HG03520 (cell line): ENCODE measurements around the gene KCNQ4.

Source experiments
- ATAC-seq: cut with Tn5 transposase; IDR thresholded peaks from one replicate; pipeline ENCODE4 v1.9.1; 2021; ENCODE audit warnings: mild to moderate bottlenecking, moderate library complexity; ENCODE audit not compliant: unreplicated experiment

The KCNQ4 gene

DNA sequence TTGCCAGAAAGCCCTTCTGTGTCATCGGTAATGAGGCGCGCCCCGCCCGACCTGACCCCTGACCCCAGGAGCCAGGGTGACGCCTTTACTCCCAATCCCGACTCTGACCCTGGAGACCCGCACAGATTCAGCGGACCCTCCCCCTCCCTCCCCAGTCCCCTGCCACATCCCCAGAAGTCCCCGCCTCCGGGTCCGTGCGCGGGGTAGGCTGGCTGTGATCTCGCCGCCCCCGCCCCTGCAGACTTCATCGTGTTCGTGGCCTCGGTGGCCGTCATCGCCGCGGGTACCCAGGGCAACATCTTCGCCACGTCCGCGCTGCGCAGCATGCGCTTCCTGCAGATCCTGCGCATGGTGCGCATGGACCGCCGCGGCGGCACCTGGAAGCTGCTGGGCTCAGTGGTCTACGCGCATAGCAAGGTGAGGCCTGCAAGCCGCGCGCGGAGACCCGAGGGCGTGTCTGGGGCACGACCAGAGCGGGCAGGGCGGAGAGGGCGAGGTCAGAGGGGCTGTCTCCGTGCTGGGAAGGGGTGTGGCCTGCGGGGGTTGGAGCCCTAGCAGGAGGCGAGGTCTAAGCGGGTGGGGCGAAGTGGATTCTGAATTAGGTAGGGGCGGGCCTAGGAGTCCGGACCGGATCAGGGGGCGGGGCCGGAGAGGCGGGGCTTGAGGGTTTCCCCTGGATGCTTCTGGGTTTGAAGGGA lies 34.8 kb downstream of the KCNQ4 start:
- peak; percentile 64 for ATAC-seq

DNA sequence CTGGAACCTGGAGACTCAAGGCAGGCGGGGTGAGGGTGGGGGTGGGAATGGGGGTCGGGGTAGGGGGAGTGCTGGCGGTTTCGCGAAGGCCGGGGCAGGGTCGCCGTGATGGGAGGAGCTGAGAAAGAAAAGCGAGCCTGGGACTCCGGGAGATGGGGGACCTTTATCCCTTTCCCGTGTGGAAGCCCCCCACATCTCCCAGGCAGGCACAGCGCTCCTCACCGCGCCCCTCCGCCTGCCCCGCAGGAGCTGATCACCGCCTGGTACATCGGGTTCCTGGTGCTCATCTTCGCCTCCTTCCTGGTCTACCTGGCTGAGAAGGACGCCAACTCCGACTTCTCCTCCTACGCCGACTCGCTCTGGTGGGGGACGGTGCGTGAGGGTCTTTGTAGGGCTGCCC lies 35.5 kb downstream of the KCNQ4 start:
- no peak for ATAC-seq

DNA sequence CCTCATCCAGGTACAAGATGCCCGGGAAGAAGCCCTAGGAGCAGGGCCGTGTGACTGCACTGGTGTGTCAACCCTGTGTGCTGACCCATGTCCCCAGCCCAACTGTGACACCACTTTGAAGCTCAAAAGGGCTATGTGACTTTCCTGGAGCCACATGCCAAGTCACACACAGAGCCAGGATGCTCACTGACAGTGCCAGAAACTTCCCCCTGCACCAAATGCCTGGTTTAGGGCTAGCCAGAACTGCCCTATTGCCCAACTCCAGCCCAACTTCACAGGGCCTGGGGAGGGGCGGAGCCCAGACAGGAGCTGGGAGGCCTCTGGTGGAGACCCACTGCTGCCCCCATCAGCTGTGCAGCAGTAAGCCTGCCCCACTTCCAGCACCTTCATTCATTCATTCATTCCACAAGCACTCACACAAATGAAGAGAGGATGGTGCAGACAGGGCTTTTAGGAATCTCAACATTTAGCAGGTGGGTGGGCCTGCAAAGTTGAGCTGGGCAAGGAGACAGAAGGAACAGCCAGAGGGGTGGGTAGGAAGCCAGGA lies 36.7 kb downstream of the KCNQ4 start:
- no peak for ATAC-seq

DNA sequence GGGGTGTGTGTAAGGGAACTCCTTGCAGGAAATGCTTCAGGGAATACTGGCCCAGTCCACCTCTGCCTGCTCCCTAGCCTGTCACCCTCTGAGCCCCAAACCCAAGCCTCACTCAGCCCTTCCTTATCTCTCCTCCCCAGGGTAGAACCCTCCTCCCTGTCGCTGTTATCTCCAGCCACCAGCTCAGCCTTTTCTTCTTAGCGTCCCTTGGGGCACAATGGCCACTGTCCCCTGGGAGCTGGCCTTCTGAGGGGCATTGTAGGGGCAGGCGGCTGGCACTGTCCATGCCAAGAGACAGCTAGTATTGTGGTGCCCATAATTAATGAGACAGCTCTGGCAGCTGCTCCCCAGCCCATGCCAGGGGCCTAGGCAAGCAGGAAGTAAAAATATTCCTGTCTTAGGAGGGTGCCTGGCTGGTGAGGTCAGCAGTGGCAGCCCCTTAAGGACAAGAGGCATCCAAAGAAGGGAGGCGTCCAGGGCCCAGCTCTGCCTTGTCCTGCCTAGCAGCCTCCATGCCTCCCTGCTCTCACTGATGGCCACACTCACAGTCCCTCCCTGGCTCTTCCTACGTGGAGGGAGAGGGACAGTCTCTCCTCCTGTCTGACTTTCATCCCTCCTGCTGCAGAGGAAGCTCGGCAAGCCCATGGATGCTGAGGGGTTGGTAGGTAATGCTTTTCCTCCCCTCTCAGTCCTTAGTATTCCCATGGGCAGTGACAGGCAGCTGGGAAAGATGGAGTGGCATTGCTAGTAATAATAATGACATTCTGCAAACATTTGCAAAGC lies 37.5 kb downstream of the KCNQ4 start:
- no peak for ATAC-seq

DNA sequence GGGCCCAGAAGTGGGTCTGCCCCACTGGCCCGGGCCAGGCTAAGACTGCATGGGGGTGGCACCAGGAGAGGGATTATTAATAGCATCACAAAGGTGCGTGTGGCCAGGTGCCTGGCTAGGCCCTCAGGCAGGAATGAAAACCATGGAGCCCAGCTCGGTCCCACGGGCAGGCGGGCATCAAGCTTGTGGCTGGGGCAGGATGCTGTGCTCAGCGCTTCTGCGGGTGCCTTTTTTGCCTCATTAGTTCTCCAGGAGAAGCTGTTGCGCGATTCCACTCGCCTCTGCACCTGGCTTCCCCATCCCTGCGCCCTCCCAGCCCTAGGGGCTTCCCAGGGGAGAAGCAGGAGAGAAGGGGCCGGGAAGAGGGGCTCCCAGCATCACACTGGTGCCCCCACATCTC lies 39.3 kb downstream of the KCNQ4 start:
- ATAC-seq, result no peak

DNA sequence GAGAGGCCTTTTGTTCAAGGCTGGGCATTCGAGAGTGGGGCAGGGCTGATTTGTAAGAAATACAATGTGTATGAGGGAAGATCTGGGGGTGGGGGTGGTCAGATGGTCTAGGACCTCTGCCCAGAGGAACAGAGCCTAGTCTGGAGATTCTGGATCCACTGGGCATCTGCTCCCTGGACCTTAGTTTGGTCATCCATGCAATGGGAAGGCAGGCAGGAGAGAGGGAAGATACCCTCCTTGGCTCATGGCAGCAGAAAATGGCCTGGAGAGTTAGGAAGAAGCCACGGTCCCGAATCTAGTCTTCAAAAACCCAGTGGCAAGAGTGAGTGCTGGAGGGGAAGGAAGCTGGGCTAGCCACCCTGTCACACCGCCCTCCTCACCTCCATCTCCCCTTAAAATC lies 39.8 kb downstream of the KCNQ4 start:
- no peak for ATAC-seq

DNA sequence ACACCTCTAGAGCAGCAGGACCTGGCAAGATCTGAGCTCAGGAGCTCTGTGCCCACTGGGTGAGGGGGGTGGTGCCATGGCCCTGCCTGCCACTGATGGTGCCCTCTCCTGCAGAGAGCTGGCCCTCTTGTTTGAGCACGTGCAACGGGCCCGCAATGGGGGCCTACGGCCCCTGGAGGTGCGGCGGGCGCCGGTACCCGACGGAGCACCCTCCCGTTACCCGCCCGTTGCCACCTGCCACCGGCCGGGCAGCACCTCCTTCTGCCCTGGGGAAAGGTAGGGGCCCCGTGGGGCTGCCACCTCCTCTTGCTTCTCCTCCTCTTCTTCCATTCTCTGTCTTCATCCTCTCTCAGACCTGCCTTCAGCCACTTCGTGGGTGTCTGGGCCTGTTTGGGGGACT lies 40.4 kb downstream of the KCNQ4 start:
- ATAC-seq, result no peak

DNA sequence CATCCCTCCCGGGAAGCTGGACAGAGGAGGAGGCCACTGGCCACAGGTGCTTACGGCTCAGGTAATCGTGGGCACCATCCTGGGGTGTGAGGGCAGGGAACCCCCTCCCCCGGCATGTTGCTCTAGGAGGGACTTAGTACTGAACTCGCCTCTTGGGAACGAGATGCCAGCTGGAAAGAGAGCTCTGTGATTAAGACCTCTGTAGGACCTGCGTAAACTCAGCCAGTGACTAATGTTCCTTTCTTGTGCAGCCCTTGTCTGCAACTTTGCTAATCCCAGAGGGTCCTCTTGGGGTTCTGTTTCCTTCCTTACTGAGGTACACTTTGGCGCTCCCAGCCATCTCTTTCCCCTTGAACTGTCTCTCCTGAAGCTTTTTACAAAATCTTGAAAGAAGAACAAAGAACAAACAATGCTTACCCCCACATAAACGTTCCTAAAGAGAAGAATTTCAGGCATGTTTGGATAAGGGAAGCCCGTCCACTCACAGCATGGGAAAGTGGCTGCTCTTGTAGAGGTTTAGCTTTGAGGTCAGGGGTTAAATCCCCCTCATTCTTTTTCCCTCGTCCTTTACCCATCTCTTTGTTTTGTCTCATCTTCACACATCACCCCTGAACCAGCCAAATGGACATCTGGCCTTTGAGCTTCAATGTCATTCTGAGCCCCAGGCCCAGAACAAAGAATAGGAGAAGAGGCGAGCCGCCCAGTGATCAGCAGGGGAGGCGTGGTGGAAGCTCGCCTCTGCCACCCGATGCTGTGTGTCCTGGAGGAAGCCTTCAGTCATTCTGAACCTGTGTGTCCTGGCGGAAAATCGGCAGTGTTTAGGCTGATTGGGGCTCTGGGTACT lies 41.2 kb downstream of the KCNQ4 start:
- no peak for ATAC-seq

DNA sequence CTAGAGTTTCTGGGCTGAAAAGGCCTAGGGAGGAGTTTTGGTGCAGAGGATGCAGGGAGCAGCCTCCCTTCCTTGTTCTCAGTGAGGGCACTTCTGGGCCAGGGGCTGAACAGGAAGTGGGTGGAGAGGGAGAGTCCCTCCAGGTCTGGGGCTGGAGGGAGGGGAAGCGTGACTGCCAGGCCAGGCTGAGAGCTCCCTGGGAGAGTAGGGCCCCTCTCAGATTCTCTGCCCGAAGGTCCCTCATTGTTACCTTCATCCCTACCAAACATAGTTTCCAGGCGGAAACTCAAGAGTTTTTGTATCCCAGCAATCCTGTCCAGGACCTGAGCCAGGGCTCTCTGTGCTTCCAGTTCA lies 41.8 kb downstream of the KCNQ4 start:
- no peak for ATAC-seq

DNA sequence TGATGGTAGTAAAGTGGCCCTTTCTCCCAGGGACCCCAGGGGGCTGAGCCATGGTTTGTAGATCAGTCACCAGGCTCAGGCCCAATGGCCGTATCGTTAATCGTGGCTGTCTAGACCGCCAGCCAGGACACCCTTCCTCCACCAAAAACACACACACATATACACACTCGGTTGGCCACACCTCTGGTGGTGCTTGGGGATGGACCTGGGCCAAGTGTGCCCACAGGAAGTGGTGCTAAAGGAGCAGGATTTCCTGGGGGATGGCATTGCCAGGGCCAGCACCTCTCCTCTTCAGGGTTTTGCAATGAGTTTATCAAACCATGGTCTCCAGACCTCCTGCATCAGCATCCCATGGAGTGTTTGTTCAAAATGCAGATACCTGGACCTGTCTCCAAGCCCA lies 42.4 kb downstream of the KCNQ4 start:
- no peak for ATAC-seq

DNA sequence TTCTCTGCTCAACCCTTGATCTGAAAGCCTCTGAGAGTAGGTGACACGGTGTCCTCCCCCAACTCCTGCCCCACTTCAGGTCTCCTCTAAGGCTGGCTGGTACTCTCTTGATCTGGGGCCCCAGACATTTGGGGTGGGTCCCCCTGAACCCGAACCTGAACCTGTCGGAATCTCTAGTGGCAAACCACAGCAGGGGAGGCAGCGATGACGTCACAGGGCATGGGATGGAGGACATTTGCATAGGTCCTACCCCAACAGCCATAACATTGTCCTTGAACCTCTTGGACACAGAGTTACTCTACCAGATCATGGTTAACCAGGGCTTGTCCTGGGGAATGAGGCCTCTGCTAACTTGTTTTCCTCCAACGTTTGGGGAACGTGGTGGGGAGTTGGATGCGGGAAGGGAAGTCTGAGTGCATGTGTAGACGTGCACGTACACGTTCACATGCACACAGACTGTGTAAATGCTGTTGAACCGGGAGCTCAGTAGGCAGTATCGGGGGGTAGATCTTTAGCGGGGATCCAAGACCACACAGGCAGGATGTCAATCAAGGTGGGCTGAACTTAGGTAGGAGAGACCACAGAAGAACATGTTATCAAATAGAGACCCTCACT lies 46.2 kb downstream of the KCNQ4 start:
- no peak for ATAC-seq

DNA sequence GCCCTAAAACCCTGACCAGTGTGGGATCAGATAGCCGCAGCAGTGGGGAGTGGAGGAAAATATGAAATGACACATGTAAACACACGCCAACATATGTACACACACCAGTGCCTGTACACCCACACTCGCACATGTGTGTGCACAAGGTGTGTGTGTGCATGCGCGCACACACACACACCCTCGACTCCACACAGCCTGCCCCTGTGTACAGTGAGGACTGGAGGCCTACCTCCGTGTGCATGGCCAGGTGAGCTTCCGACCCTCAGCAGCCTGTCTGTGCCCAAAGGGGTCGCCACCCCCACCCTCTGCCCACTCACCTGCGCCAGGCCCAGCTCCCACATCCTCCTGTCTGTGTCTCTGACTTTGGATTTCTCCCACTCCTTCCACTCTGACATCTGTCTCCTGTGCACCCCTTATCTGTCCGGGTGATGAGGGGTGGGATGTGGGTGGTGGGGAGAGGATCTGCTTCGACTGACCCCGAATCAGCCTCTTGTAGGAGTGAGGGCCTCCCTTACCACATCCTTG lies 46.9 kb downstream of the KCNQ4 start:
- ATAC-seq, result no peak

DNA sequence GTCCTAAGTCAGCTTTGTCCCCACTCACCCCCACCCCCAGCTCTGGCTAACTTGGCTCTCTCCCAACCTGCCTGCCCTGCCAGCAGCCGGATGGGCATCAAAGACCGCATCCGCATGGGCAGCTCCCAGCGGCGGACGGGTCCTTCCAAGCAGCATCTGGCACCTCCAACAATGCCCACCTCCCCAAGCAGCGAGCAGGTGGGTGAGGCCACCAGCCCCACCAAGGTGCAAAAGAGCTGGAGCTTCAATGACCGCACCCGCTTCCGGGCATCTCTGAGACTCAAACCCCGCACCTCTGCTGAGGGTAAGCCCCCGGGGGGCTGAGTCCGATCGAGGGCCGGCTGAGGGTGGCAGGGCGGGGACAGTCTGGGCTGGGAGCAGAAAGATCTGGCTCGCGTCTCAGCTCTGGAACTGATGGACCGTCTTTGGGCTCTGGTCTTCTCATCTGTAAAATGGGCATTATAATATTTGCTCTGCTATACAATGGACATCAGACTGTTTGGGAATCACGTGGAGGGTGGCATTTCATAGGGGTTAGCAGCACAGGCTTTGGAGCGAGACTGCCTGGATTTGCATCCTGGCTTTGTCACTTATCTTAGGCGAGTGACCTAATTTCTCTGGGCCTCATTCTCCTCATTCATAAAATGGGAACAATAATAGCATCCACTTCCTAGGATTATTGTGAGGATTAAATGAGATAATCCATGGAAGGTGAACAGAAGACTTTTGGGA lies 47.6 kb downstream of the KCNQ4 start:
- ATAC-seq, result no peak

DNA sequence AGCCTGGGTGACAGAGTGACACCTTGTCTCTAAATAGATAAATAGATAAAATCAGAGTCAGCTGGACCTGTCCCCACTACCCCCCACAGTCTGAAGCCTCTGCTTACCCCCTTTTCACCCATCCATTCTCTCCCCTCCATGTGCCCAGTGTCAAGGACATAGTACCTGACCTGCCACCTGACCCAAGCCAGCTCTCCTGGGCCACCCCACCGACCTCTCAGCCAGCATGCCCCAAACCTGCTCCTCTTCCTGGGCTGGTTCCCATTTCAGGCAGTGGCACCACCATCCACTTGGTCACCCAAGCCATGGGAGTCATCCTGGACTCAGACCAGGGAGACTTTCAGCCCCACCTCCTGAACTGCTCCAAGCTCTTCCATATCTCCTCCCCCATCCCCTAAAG lies 50.4 kb downstream of the KCNQ4 start:
- ATAC-seq, result no peak

DNA sequence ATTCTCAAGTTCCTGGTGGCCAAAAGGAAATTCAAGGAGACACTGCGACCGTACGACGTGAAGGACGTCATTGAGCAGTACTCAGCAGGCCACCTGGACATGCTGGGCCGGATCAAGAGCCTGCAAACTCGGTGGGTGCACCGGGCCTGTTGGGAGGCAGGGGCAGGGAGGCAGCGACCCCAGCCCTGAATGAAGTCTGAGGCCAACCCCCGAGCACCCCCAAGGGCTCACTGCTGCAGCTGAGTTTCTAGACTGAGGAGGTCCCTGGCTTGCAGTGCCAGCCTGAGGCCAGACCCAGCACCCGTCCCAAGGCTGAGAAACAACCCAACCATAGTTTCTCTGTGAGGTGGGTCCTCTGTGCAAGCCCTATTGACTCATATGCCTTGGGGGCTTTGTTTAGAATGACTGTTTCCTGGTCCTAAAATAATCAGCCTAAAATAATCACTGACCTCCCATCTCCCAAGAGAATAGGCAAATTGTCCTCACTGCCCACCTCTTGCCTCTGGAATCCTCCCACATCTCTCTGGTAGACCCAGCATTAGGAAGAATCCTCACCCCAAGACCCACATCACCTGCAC lies 51.5 kb downstream of the KCNQ4 start:
- no peak for ATAC-seq

DNA sequence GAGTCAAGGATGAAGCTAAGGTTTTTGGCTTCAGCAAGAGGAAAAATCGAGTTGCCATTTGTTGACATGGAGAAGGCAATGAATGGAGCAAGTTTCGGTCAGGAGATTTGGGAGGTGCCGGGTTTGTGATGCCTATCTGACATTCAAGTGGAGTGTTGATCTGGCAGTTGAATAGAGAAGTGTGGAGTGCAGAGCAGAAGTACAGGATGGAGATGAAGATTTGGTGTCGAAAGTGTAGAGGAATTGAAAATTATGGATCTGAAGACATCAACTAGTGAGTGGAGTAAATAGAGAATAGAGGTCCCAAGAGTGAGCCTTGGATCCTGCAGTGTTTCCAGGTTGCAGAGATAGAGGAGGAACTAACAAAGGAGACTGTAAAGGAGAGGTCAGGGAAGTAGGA lies 52.7 kb downstream of the KCNQ4 start:
- ATAC-seq, result no peak

DNA sequence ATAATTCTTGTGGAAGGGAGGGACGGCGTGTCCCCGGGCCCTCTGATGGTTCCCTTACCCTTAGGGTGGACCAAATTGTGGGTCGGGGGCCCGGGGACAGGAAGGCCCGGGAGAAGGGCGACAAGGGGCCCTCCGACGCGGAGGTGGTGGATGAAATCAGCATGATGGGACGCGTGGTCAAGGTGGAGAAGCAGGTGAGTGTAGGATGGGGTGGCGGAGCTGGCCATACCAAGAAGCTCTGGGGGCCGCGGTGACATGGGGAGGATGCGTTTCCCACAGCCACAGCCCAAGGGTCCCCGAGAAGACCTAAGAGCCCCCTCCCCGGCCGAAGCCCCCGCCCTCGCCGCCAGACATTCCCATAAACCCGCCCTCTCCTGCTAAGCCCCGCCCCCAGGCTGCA lies 54.0 kb downstream of the KCNQ4 start:
- ATAC-seq, result no peak

DNA sequence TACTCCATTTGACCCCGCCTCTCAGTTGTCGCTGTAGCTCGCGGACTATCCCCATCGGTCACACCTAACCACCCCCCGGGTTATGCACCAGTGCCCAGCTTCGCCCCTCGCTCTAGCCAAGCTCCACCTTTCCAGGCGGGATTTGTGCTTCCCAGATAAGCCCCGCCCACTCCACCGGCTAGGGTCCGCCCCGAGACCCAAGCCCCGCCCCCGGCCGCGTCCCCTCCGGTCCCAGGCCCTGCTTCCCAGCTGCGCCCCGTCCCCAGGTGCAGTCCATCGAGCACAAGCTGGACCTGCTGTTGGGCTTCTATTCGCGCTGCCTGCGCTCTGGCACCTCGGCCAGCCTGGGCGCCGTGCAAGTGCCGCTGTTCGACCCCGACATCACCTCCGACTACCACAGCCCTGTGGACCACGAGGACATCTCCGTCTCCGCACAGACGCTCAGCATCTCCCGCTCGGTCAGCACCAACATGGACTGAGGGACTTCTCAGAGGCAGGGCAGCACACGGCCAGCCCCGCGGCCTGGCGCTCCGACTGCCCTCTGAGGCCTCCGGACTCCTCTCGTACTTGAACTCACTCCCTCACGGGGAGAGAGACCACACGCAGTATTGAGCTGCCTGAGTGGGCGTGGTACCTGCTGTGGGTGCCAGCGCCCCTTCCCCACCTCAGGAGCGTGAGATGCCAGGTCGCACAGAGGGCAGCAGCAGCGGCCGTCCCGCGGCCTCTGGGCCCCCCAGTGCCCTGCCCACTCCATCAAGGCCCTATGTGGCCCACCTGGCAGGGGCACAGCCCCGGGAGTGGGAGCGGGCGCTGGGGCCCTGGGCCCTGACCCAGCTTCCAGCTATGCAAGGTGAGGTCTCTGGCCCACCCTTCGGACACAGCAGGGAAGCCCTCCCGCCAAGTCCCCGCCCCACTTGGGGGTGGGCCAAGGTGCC lies 54.7 kb downstream of the KCNQ4 start:
- no peak for ATAC-seq
